Fibroblast of the aortic adventitia (primary cell): ENCODE results near the gene KPNA6. TPM values are rescaled to one million over a fixed set of nuclear protein-coding genes. Genes with fewer than 3 reads are reported as not detected.

Experiments used
- DNase-seq: peaks from one replicate; pipeline ENCODE4 v3.0.0-alpha.2; 2010; ENCODE audit warnings: low read depth
- H3K4me3 ChIP-seq: 2 replicates; pipeline ENCODE4 v1.5.1; 2011; ENCODE audit warnings: low read depth, mild to moderate bottlenecking, control low read depth, low read length, moderate library complexity
- total RNA-seq: library from RNA; depleted of rRNA; stranded (reverse); fragments of >200 nt; gene quantifications from 2 replicates; pipeline ENCODE4 v1.2.3, GENCODE V29; 2012; ENCODE audit warnings: low replicate concordance
- TF ChIP-seq, protein P1 (sequence below): IDR thresholded peaks from 2 replicates; pipeline ENCODE4 v1.5.1; 2011; ENCODE audit warnings: mild to moderate bottlenecking, low read length, control low read depth, inconsistent platforms; ENCODE audit not compliant: insufficient read depth

The KPNA6 gene
- total RNA-seq, 1 donor: 56.2 TPM

DNA sequence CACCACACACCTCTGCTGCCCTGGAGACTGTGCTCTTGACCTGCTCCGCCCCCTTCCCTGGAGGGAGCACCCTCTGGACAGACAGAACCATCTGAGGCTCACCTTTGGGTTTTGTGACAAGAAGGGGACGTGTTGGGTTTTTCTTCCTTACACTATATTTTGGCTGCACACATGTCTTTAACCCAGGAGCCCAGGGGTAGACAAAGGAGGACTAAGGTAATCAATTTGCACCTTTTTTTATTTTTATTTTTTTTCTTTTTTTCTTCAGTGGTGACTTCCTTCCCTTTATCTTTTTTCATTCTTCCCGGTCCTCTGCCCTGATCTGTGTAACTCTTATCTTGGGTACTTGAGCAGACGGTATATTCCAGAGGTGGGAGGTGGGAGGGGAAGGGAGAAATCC is 63.1 kb downstream of the KPNA6 start:
- TF ChIP-seq, protein P1, sequence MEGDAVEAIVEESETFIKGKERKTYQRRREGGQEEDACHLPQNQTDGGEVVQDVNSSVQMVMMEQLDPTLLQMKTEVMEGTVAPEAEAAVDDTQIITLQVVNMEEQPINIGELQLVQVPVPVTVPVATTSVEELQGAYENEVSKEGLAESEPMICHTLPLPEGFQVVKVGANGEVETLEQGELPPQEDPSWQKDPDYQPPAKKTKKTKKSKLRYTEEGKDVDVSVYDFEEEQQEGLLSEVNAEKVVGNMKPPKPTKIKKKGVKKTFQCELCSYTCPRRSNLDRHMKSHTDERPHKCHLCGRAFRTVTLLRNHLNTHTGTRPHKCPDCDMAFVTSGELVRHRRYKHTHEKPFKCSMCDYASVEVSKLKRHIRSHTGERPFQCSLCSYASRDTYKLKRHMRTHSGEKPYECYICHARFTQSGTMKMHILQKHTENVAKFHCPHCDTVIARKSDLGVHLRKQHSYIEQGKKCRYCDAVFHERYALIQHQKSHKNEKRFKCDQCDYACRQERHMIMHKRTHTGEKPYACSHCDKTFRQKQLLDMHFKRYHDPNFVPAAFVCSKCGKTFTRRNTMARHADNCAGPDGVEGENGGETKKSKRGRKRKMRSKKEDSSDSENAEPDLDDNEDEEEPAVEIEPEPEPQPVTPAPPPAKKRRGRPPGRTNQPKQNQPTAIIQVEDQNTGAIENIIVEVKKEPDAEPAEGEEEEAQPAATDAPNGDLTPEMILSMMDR: no peak
- DNase-seq: no peak
- no peak overlapping the region for H3K4me3 ChIP-seq

DNA sequence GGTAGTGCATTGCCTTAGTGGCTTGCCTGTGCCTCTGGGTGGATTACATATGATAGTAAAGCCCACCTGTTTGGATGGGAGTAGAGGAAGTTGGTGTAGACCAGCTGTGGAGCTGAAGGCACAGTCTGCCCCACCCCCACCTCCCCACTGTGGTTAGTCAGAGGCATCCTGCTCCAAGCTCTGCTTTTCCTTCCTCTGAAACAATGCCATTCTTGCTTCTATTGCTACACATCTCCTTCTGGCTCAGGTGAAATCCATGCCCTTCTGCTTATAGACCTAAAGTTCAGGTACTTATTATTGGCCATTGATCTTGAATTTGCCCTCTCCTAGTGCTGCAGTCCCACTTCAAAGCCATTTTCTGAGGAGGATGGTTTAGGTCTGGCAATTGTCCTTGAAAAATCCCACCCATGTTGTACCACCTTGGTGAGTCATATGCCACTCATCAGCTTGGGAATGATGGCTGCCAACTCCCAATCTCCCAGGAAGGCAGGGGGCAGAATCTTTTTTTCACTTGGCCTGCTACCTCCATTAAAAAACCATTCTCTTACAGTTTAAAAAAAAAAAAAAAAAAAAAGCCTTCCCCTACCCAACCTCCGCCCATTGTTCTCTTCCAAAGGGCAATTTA is 64.9 kb downstream of the KPNA6 start:
- DNase-seq: no peak
- TF ChIP-seq, protein P1: no peak
- H3K4me3 ChIP-seq: no peak overlapping the region

- no peak overlapping the region for H3K4me3 ChIP-seq
- TF ChIP-seq, protein P1: no peak
- no peak for DNase-seq
Observed at GRCh38 chr1:32178380-32179192, 70.7 kb downstream of the KPNA6 start.

DNA sequence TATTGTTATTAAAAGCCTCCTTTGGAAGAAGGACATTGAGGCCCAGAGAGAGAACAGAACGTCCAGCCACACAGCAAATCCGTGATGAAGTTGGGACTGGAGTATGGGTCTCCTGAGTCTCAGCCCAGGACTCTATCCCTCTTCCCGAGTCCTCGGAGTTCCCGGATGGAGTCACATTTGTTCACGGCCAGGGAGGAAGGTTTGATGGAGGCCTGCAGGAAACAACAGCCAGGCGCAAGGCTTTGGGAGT is 71.3 kb downstream of the KPNA6 start:
- no peak for DNase-seq
- TF ChIP-seq, protein P1: no peak
- peak overlapping the region; percentile 65 for H3K4me3 ChIP-seq

- peak within 1 kb of the TSS; percentile 65 for H3K4me3 ChIP-seq
- DNase-seq: peak; percentile 88
- TF ChIP-seq, protein P1: peak; percentile 6
Observed at GRCh38 chr1:32179443-32180185, 71.8 kb downstream of the KPNA6 start, which contains the start of gene TXLNA. Gene TXLNA, plus strand, starts transcription at chr1:32179675. Its CDS starts 671 bp downstream, at chr1:32180346.

DNA sequence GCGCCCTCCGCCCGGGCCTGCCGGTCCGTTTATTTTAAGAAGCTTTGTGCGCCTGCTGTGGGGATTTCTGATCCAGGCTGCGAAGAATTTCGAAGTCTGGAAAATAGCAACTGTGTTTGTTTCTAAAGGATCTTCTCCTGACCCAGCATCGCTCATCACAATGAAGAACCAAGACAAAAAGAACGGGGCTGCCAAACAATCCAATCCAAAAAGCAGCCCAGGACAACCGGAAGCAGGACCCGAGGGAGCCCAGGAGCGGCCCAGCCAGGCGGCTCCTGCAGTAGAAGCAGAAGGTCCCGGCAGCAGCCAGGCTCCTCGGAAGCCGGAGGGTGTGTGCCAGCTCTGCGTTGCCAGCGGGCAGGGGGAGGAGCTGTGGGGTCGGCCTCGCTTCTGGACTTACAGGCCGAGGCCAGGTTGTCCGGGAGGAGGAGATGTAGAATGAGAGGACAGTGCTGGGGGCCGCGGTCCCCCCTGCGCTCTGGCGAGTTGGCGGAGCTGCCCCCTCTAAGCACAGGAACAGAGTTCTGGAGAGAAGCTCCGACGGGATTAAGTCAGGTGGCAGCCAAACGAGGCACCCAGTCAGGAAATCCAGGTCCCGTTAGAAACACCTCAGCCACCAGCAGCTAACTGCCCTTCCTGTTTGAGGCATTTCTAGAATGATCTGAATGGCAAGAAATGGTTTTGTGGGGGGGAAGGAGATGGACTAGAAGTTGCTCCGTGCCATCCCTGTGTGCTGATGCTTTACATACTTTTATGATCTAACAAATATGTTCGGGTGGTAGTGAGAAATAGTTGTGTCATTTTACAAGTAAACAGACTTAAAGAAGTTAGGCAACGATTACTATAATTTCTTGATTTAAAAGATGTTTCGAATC is 72.6 kb downstream of the KPNA6 start:
- peak overlapping the region; percentile 65 for H3K4me3 ChIP-seq
- TF ChIP-seq, protein P1: no peak
- peak; percentile 60 for DNase-seq
